Erythroblast (primary cell): ENCODE results near the gene PSMG3.

Experiments used
- GATA1 ChIP-seq: IDR thresholded peaks from 2 replicates; pipeline ENCODE4 v1.6.1; 2011; ENCODE audit warnings: low read depth, mild to moderate bottlenecking, control low read depth, low read length, moderate library complexity
- POLR2A ChIP-seq: IDR thresholded peaks from 2 replicates; pipeline ENCODE4 v1.6.1; 2011; ENCODE audit warnings: mild to moderate bottlenecking, low read length

DNA sequence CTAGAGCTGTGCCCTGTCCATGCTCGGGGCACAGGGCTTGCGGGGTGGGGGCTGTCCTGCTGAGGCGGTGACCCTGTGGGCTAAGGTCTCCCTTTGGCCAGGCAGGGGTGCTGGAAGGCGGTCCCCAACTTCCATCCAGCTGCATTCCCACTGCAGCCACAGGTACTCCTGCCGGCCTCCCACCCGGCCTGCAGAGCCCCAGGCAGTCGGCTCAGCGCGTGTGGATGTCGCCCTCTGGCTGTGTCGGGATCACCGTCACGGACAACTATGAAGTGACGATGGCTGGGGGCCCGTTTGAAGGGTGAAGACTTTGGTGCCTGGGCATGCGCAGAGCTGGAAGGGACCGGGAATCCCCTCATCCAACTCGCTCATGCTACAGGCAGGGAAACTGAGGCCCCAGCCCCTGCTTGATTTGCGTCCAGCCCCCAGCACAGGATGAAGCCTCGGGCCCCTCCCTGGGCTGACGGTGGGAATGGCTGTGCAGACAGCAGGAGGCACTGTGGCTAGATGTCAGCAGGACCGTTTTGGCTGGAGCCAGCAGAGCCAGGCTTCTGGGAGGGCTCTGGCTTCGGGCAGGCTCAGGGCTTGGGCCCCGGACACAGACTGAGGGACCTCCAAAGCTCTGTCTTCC lies 11.5 kb downstream of the PSMG3 start:
- TF ChIP-seq POLR2A (no peak), GATA1 (no peak)
